ENCODE data around the gene RPS21.

Gene RPS21

DNA sequence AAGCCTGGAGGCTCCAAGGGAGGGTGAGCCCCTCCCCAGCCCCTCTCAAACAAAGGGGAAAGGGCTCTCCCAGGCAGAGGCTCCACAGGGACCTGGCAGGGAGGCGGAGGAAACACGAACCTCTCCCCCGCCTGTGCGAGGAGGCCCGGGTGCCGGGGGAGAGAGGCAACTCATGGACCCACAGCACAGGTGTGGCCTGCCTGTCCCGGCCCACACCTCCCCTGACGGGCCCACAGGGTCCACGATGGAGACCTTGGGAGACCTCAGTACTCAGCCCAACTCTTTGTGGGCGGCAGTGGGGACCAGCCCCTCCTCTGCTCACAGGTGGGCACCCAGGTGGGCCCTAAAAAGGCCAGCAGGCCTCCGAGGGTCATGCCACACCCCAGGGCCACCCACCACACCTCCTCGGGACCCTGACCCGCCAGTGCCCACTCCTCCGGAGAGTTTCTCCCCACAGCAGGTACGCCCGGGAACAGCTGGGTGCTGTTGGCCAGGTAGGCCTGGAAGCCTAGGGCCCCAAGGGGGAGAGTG is 32.0 kb upstream of the RPS21 start:
- H3K27ac ChIP-seq = no peak overlapping the region
- TF ChIP-seq, protein P1, sequence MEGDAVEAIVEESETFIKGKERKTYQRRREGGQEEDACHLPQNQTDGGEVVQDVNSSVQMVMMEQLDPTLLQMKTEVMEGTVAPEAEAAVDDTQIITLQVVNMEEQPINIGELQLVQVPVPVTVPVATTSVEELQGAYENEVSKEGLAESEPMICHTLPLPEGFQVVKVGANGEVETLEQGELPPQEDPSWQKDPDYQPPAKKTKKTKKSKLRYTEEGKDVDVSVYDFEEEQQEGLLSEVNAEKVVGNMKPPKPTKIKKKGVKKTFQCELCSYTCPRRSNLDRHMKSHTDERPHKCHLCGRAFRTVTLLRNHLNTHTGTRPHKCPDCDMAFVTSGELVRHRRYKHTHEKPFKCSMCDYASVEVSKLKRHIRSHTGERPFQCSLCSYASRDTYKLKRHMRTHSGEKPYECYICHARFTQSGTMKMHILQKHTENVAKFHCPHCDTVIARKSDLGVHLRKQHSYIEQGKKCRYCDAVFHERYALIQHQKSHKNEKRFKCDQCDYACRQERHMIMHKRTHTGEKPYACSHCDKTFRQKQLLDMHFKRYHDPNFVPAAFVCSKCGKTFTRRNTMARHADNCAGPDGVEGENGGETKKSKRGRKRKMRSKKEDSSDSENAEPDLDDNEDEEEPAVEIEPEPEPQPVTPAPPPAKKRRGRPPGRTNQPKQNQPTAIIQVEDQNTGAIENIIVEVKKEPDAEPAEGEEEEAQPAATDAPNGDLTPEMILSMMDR (IDR thresholded peaks at IDR 0.05) = no peak
- H3K27me3 ChIP-seq = peaks cover 34% of the 10 kb centered on the region
- H3K36me3 ChIP-seq = no peaks in the 10 kb centered on the region
- H3K9me3 ChIP-seq = no peaks in the 10 kb centered on the region
- H3K4me3 ChIP-seq (ENCODE audit: low read depth in 1 of 2, low read length in 1 of 2) = no peak overlapping the region
- H3K4me1 ChIP-seq (ENCODE audit: control insufficient read depth in 1 of 2, insufficient read depth in 1 of 2, low read depth in 1 of 2, low read length in 1 of 2) = no peaks in the 10 kb centered on the region

DNA sequence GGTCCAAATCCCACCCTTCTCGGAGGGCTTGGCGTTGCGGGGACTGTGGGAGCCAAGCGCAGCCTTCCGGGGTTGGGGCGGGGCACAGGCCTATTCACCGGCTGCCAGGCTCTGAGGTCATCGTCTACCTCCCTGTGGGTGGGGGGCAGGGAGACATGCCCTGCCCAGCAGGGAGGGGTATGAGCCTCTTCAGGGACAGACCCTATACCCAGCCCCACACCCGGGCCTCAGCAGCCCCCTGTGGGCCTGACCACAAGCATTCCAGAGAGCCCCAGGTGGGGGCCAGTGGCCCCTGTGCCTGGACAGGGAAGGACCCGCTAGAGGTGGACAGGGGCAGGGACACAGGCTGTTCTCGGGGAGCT is 31.4 kb upstream of the RPS21 start:
- H3K36me3 ChIP-seq = no peaks in the 10 kb centered on the region

DNA sequence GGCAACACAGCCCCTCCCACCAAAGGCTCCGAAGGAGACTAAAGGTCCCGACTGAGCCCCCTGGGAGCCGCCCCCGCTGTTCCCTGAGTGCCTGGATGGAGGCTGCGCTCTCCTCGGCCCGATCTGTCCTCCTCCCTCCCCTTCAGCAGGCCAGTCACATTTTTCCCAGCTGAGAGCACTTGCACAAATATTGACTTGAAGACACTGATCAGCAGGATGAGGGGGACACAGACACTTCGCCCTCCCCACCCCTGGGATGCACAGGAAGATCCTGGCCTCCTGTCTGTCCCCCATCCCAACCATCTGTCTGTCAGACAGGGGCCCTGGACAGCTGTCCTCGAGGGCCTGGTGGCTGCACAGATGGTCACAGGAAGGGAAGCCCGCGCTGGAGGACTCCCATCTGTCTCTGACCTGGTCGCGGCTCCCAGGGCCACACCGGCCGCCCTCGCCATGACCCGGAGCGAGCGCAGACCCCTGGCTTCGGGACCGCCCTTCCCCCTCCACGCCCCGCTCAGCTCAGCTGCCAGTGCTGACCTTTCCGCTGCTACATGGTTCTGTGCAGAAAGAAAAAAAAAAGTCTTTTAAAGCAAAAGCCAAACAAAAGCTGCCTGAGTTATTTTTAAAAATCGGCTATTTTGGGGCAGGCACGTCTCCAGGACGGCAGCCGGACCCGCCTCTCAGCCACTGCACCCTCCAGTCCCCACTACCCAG is 30.9 kb upstream of the RPS21 start:
- peaks cover 34% of the 10 kb centered on the region for H3K27me3 ChIP-seq

More for the DNA sequence above, 31.4 kb upstream of the RPS21 start:
- TF ChIP-seq, protein P1 (IDR thresholded peaks at IDR 0.05) = no peak
- Histone ChIP-seq H3K27ac (no peak overlapping the region), H3K4me1 (ENCODE audit: control insufficient read depth in 1 of 2, insufficient read depth in 1 of 2, low read depth in 1 of 2, low read length in 1 of 2) (no peaks in the 10 kb centered on the region), H3K4me3 (ENCODE audit: low read depth in 1 of 2, low read length in 1 of 2) (no peak overlapping the region), H3K9me3 (no peaks in the 10 kb centered on the region), H3K27me3 (peaks cover 34% of the 10 kb centered on the region)

DNA sequence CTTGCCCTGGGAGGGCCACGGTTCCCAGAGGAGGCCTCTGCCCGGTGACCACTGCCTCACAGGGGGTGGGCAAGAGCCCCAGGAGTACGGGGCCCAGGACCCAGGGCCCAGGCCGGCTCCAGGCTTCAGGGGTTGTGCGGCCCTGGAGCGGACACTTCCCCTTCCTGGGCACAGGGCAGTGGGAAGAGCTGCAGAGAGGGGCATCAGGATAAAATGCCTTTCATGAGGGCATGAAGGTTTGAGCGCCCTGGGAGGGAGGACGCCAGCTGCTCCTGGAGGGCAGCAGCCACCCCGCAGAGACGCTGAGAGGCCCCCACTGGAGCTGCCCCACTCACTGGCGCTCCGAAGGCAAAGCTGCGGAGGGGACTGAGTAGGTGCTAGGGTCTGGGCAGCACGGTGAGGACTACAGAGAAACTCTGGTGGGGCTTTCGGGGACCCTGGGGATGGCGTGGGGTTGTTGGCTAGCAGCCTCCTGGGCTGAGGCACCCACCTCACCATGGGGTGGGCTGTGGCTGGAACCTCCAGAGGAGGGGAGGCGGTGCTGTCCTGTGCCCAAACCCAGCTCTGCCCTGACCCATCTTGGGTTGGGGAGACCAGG is 30.2 kb upstream of the RPS21 start:
- no peaks in the 10 kb centered on the region for H3K9me3 ChIP-seq
- H3K4me3 ChIP-seq (ENCODE audit: low read depth in 1 of 2, low read length in 1 of 2) = no peak overlapping the region
- TF ChIP-seq, protein P1 (IDR thresholded peaks at IDR 0.05) = no peak
- H3K4me1 ChIP-seq (ENCODE audit: control insufficient read depth in 1 of 2, insufficient read depth in 1 of 2, low read depth in 1 of 2, low read length in 1 of 2) = no peaks in the 10 kb centered on the region
- no peaks in the 10 kb centered on the region for H3K36me3 ChIP-seq
- H3K27ac ChIP-seq = no peak overlapping the region
- peaks cover 34% of the 10 kb centered on the region for H3K27me3 ChIP-seq

More for the DNA sequence above, 30.9 kb upstream of the RPS21 start:
- Histone ChIP-seq H3K4me3 (ENCODE audit: low read depth in 1 of 2, low read length in 1 of 2) (no peak overlapping the region), H3K36me3 (no peaks in the 10 kb centered on the region), H3K9me3 (no peaks in the 10 kb centered on the region), H3K4me1 (ENCODE audit: control insufficient read depth in 1 of 2, insufficient read depth in 1 of 2, low read depth in 1 of 2, low read length in 1 of 2) (no peaks in the 10 kb centered on the region), H3K27ac (no peak overlapping the region)
- TF ChIP-seq, protein P1 (IDR thresholded peaks at IDR 0.05) = no peak

DNA sequence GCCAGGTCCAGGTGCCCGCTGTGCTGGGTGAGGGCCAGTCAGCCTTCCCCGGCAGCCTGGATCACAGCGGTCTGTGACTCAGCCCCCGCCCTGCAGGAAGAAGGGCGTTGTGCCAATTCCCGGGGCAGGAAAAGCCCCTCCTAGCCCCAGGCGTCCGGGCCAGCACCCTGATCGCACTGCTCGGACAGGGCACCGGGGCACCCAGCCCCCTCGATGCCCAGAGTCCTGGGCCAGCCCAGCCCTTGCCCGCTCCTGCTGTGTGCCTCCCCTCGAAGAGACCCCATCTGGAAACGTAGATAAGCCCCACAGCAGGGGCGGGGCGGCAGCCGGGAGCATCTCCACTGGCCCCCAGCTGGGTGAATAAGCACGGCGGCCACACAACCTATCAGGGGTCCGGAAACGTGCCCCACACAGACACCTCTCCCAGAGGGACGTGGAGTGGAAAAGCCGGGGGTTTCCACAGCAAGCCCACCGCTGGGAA is 29.7 kb upstream of the RPS21 start:
- Histone ChIP-seq H3K9me3 (no peaks in the 10 kb centered on the region), H3K36me3 (no peaks in the 10 kb centered on the region), H3K4me3 (ENCODE audit: low read depth in 1 of 2, low read length in 1 of 2) (no peak overlapping the region), H3K4me1 (ENCODE audit: control insufficient read depth in 1 of 2, insufficient read depth in 1 of 2, low read depth in 1 of 2, low read length in 1 of 2) (no peaks in the 10 kb centered on the region), H3K27me3 (peaks cover 34% of the 10 kb centered on the region), H3K27ac (no peak overlapping the region)
- TF ChIP-seq, protein P1 (IDR thresholded peaks at IDR 0.05) = no peak
